Activated CD8-positive, alpha-beta memory T cell treated with anti-CD3 and anti-CD28 coated beads, Interleukin-2, amount 10 ng/mL, durations not matched to agents 7 days and 5 days (primary cell): Measurements from ENCODE around the gene PSMG3. TPM values are rescaled to one million over a fixed set of nuclear protein-coding genes. Genes with fewer than 3 reads are reported as not detected.

Experiments used
- ATAC-seq: fragments of 150-1000 bp; cut with Tn5 transposase; one replicate; pipeline ENCODE4 v1.10.0; 2021; ENCODE audit warnings: moderate library complexity
- CTCF ChIA-PET: fragments of 350-600 bp; sonication (Branson Sonifier 250); formaldehyde crosslinking; loops from one replicate; lab custom pipeline; 2021; ENCODE audit warnings: antibody characterized with exemption; lab: Charles Lee
- DNase-seq: peaks from one replicate; pipeline ENCODE4 v3.0.0-alpha.2; 2020
- H3K27ac Mint-ChIP-seq: one replicate; pipeline ENCODE4 v1.8.0; 2021; ENCODE audit warnings: mild to moderate bottlenecking, mixed read lengths
- H3K27me3 Mint-ChIP-seq: one replicate; pipeline ENCODE4 v1.8.0; 2021; ENCODE audit warnings: mixed read lengths
- H3K36me3 Mint-ChIP-seq: one replicate; pipeline ENCODE4 v1.8.0; 2021; ENCODE audit warnings: mild to moderate bottlenecking, mixed read lengths
- H3K4me1 Mint-ChIP-seq: one replicate; pipeline ENCODE4 v1.8.0; 2021; ENCODE audit warnings: mixed read lengths
- H3K4me3 Mint-ChIP-seq: one replicate; pipeline ENCODE4 v1.8.0; 2021; ENCODE audit warnings: mild to moderate bottlenecking, moderate library complexity, mixed read lengths
- H3K9me3 Mint-ChIP-seq: one replicate; pipeline ENCODE4 v1.8.0; 2022; ENCODE audit warnings: low read depth, mixed read lengths
- total RNA-seq, 2 experiments: library from RNA; stranded (reverse); gene quantifications; one replicate each; pipeline ENCODE4 v1.2.3, GENCODE V29; 2021

PSMG3 gene
- total RNA-seq = 10 to 100 TPM; 37.2 to 37.9 TPM

- DNase-seq = peak; percentile 93
- ATAC-seq = peak; percentile 95
- peak within 1 kb of the TSS; percentile 82 for H3K4me3 Mint-ChIP-seq
- H3K27me3 Mint-ChIP-seq = no peaks in the 10 kb centered on the region
- no peaks in the 10 kb centered on the region for H3K9me3 Mint-ChIP-seq
- CTCF ChIA-PET = interaction anchor here (1.0 to 1.3 kb wide), 2 partner anchors 9 to 778 kb away, joined by 4 read pairs; no protein-coding TSS in a partner anchor
- peak within 1 kb of the TSS; percentile 89 for H3K27ac Mint-ChIP-seq
- H3K4me1 Mint-ChIP-seq = peaks cover 20% of the 10 kb centered on the region
- H3K36me3 Mint-ChIP-seq = peaks cover 6% of the 10 kb centered on the region
Observed at GRCh38 chr7:1569833-1570632, at the start of gene PSMG3. PSMG3 (minus strand) TSS chr7:1570032; CDS start chr7:1569339, 693 bp downstream.

GRCh38 chr7:1618475-1618874 is 48.6 kb upstream of the PSMG3 start:
- Mint-ChIP-seq H3K4me1 (no peaks in the 10 kb centered on the region), H3K4me3 (no peak overlapping the region), H3K9me3 (peaks cover 3% of the 10 kb centered on the region), H3K27me3 (no peaks in the 10 kb centered on the region), H3K27ac (no peak overlapping the region), H3K36me3 (no peaks in the 10 kb centered on the region)
- ATAC-seq = no peak
- no peak for DNase-seq
- CTCF ChIA-PET = no interaction called here

GRCh38 chr7:1617957-1618356 is 48.1 kb upstream of the PSMG3 start:
- H3K4me1 Mint-ChIP-seq = no peaks in the 10 kb centered on the region
- peaks cover 3% of the 10 kb centered on the region for H3K9me3 Mint-ChIP-seq
- ATAC-seq = no peak
- H3K27me3 Mint-ChIP-seq = no peaks in the 10 kb centered on the region
- H3K36me3 Mint-ChIP-seq = no peaks in the 10 kb centered on the region
- no peak for DNase-seq
- CTCF ChIA-PET = no interaction called here
- no peak overlapping the region for H3K4me3 Mint-ChIP-seq
- no peak overlapping the region for H3K27ac Mint-ChIP-seq

GRCh38 chr7:1616741-1617140 is 46.9 kb upstream of the PSMG3 start:
- Mint-ChIP-seq H3K4me1 (no peaks in the 10 kb centered on the region), H3K4me3 (no peak overlapping the region), H3K27ac (no peak overlapping the region), H3K36me3 (no peaks in the 10 kb centered on the region), H3K9me3 (peaks cover 3% of the 10 kb centered on the region), H3K27me3 (no peaks in the 10 kb centered on the region)
- ATAC-seq (no peak), DNase-seq (no peak)
- CTCF ChIA-PET = no interaction called here

- H3K27me3 Mint-ChIP-seq = no peaks in the 10 kb centered on the region
- CTCF ChIA-PET = no interaction called here
- ATAC-seq (no peak), DNase-seq (no peak)
- no peaks in the 10 kb centered on the region for H3K4me1 Mint-ChIP-seq
- no peak overlapping the region for H3K27ac Mint-ChIP-seq
- no peaks in the 10 kb centered on the region for H3K9me3 Mint-ChIP-seq
- no peaks in the 10 kb centered on the region for H3K36me3 Mint-ChIP-seq
- H3K4me3 Mint-ChIP-seq = no peak overlapping the region
Observed at GRCh38 chr7:1611708-1612241, 41.9 kb upstream of the PSMG3 start.

- no peak for ATAC-seq
- Mint-ChIP-seq H3K4me3 (no peak overlapping the region), H3K4me1 (no peaks in the 10 kb centered on the region), H3K27ac (no peak overlapping the region), H3K9me3 (no peaks in the 10 kb centered on the region), H3K36me3 (no peaks in the 10 kb centered on the region), H3K27me3 (peaks cover 4% of the 10 kb centered on the region)
- CTCF ChIA-PET = no interaction called here
- no peak for DNase-seq
Observed at GRCh38 chr7:1610678-1611302, 41.0 kb upstream of the PSMG3 start.

- Mint-ChIP-seq H3K4me1 (no peaks in the 10 kb centered on the region), H3K36me3 (no peaks in the 10 kb centered on the region), H3K9me3 (no peaks in the 10 kb centered on the region), H3K4me3 (no peak overlapping the region), H3K27ac (no peak overlapping the region), H3K27me3 (peaks cover 4% of the 10 kb centered on the region)
- ATAC-seq (no peak), DNase-seq (no peak)
- CTCF ChIA-PET = no interaction called here
Observed at GRCh38 chr7:1610013-1610677, 40.3 kb upstream of the PSMG3 start.

- H3K27ac Mint-ChIP-seq = no peak overlapping the region
- DNase-seq = no peak
- H3K4me1 Mint-ChIP-seq = no peaks in the 10 kb centered on the region
- CTCF ChIA-PET = no interaction called here
- no peak for ATAC-seq
- H3K4me3 Mint-ChIP-seq = no peak overlapping the region
- H3K9me3 Mint-ChIP-seq = no peaks in the 10 kb centered on the region
- peaks cover 4% of the 10 kb centered on the region for H3K27me3 Mint-ChIP-seq
- H3K36me3 Mint-ChIP-seq = no peaks in the 10 kb centered on the region
Observed at GRCh38 chr7:1609023-1609422, 39.2 kb upstream of the PSMG3 start.

GRCh38 chr7:1608318-1608717 is 38.5 kb upstream of the PSMG3 start:
- Mint-ChIP-seq H3K36me3 (no peaks in the 10 kb centered on the region), H3K4me1 (no peaks in the 10 kb centered on the region), H3K9me3 (no peaks in the 10 kb centered on the region), H3K4me3 (no peak overlapping the region), H3K27me3 (peaks cover 4% of the 10 kb centered on the region), H3K27ac (no peak overlapping the region)
- CTCF ChIA-PET = no interaction called here
- no peak for DNase-seq
- ATAC-seq = no peak

- no peaks in the 10 kb centered on the region for H3K4me1 Mint-ChIP-seq
- ATAC-seq (no peak), DNase-seq (no peak)
- H3K27ac Mint-ChIP-seq = no peak overlapping the region
- peaks cover 4% of the 10 kb centered on the region for H3K27me3 Mint-ChIP-seq
- H3K36me3 Mint-ChIP-seq = no peaks in the 10 kb centered on the region
- CTCF ChIA-PET = no interaction called here
- no peaks in the 10 kb centered on the region for H3K9me3 Mint-ChIP-seq
- H3K4me3 Mint-ChIP-seq = no peak overlapping the region
Observed at GRCh38 chr7:1607696-1608095, 37.9 kb upstream of the PSMG3 start.

GRCh38 chr7:1607001-1607400 is 37.2 kb upstream of the PSMG3 start:
- H3K9me3 Mint-ChIP-seq = no peaks in the 10 kb centered on the region

GRCh38 chr7:1604383-1604782 is 34.6 kb upstream of the PSMG3 start:
- no peak overlapping the region for H3K27ac Mint-ChIP-seq
- DNase-seq (no peak), ATAC-seq (no peak)
- no peaks in the 10 kb centered on the region for H3K9me3 Mint-ChIP-seq
- no peak overlapping the region for H3K4me3 Mint-ChIP-seq
- no peaks in the 10 kb centered on the region for H3K36me3 Mint-ChIP-seq
- H3K4me1 Mint-ChIP-seq = no peaks in the 10 kb centered on the region
- CTCF ChIA-PET = no interaction called here
- H3K27me3 Mint-ChIP-seq = peaks cover 4% of the 10 kb centered on the region

More at GRCh38 chr7:1607001-1607400, 37.2 kb upstream of the PSMG3 start:
- Mint-ChIP-seq H3K4me1 (no peaks in the 10 kb centered on the region), H3K27me3 (peaks cover 4% of the 10 kb centered on the region), H3K27ac (no peak overlapping the region), H3K36me3 (no peaks in the 10 kb centered on the region), H3K4me3 (no peak overlapping the region)
- DNase-seq (no peak), ATAC-seq (no peak)
- CTCF ChIA-PET = interaction anchor here (0.5 kb wide), 1 partner anchor 674 kb away, joined by 3 read pairs; no protein-coding TSS in a partner anchor

- DNase-seq (no peak), ATAC-seq (no peak)
- Mint-ChIP-seq H3K27me3 (peaks cover 4% of the 10 kb centered on the region), H3K9me3 (no peaks in the 10 kb centered on the region), H3K4me3 (no peak overlapping the region), H3K27ac (no peak overlapping the region), H3K4me1 (no peaks in the 10 kb centered on the region), H3K36me3 (no peaks in the 10 kb centered on the region)
- CTCF ChIA-PET = no interaction called here
Observed at GRCh38 chr7:1603346-1604225, 33.8 kb upstream of the PSMG3 start.
